HepG2 (cell line): Measurements from ENCODE around the gene TMEM131. TPM values are rescaled to one million over a fixed set of nuclear protein-coding genes. Genes with fewer than 3 reads are reported as not detected.
A peak's percentile ranks its signal among the peaks of the same experiment; 100 is the strongest.

ENCODE experiments used
- ATAC-seq: fragments of 200-7000 bp; cut with Tn5 transposase; 3 replicates; pipeline ENCODE4 v1.9.1; 2020; ENCODE audit warnings: mild to moderate bottlenecking, moderate library complexity
- BruUV-seq: library from RNA; stranded (reverse); fragments of 400-500 nt; replicated peaks from 2 replicates; lab custom pipeline; 2021; lab: Mats Ljungman, UMichigan
- CTCF ChIA-PET: fragments of 300-600 bp; formaldehyde crosslinking; extraction: SDS; loops from one replicate; lab custom pipeline; 2021; ENCODE audit warnings: low total read pairs, inconsistent platforms, low intra/inter-chr PET ratio; lab: Yijun Ruan, JAX
- POLR2A ChIA-PET: fragments of 350-600 bp; sonication (Branson Sonifier 250); formaldehyde crosslinking; loops from one replicate; lab custom pipeline; 2020; ENCODE audit warnings: antibody characterized with exemption, inconsistent platforms; lab: Yijun Ruan, JAX
- DNase-seq: peaks from one replicate; pipeline ENCODE4 v3.0.0-alpha.2; 2015; ENCODE audit warnings: low spot score
- FAIRE-seq: peaks from 3 replicates; lab custom pipeline; 2011; peaks lifted over from hg19 to GRCh38; lab: Jason Lieb, UNC
- H2AFZ ChIP-seq: one replicate; pipeline ENCODE4 v1.6.1; 2011; ENCODE audit warnings: low read length, inconsistent platforms
- H3K27ac ChIP-seq: fragments of 300-600 bp; 3 replicates; pipeline ENCODE4 v1.8.0; 2011; ENCODE audit warnings: mixed run types, mild to moderate bottlenecking, mixed read lengths, low read length, inconsistent platforms; ENCODE audit not compliant: insufficient read depth; ENCODE audit errors: extremely low read length
- H3K27me3 ChIP-seq, 2 experiments: fragments of 200-600 bp in 1 of 2; 2 replicates in 1 of 2; 3 replicates in 1 of 2; pipeline versions ENCODE4 v1.6.0 to v1.8.0; 2011; ENCODE audit warnings: low read length in 2 of 2, mild to moderate bottlenecking in 2 of 2, moderate library complexity in 2 of 2, inconsistent platforms in 1 of 2; ENCODE audit not compliant: insufficient read depth in 2 of 2, control insufficient read depth in 1 of 2
- H3K36me3 ChIP-seq, 2 experiments: fragments of 200-600 bp in 1 of 2; replicated peaks in 1 of 2; 2 replicates in 1 of 2; 3 replicates in 1 of 2; pipeline versions ENCODE4 v1.5.1 to v1.8.0; 2011; ENCODE audit warnings: low read length in 2 of 2, inconsistent platforms in 1 of 2; ENCODE audit not compliant: insufficient read depth in 2 of 2, control insufficient read depth in 1 of 2
- H3K4me1 ChIP-seq: 2 replicates; pipeline ENCODE4 v1.5.1; 2012; ENCODE audit warnings: low read length, inconsistent platforms; ENCODE audit not compliant: insufficient read depth
- H3K4me2 ChIP-seq: 2 replicates; pipeline ENCODE4 v1.6.0; 2011; ENCODE audit warnings: low read depth, low read length, inconsistent platforms
- H3K4me3 ChIP-seq, 3 experiments: fragments of 200-600 bp in 1 of 3; sonication (generic), shearing (Covaris generic) in 1 of 3; replicated peaks in 1 of 3; 2 replicates each; pipeline ENCODE4 v1.5.1; 2011 to 2016; ENCODE audit warnings: low read length in 3 of 3, inconsistent platforms in 2 of 3, low read depth in 2 of 3, mild to moderate bottlenecking in 2 of 3, control low read depth in 1 of 3, mixed read lengths in 1 of 3; ENCODE audit not compliant: insufficient read depth in 1 of 3
- H3K79me2 ChIP-seq: one replicate; pipeline ENCODE4 v1.6.1; 2011; ENCODE audit warnings: low read length, inconsistent platforms; ENCODE audit not compliant: insufficient read depth
- H3K9ac ChIP-seq: 2 replicates; pipeline ENCODE4 v1.6.0; 2011; ENCODE audit warnings: mild to moderate bottlenecking, low read depth, low read length, inconsistent platforms; ENCODE audit not compliant: insufficient read depth
- H3K9me3 ChIP-seq: 2 replicates; pipeline ENCODE4 v1.5.1; 2012; ENCODE audit warnings: mild to moderate bottlenecking, low read length
- H4K20me1 ChIP-seq: 2 replicates; pipeline ENCODE4 v1.6.0; 2011; ENCODE audit warnings: inconsistent platforms, mild to moderate bottlenecking, low read length, moderate library complexity; ENCODE audit not compliant: insufficient read depth
- AHR ChIP-seq: IDR thresholded peaks from 2 replicates; pipeline ENCODE4 v1.6.1; 2018; ENCODE audit warnings: missing genetic modification reagents, missing compliant biosample characterization
- ARID3A ChIP-seq: IDR thresholded peaks from 2 replicates; pipeline ENCODE4 v1.6.1; 2012; ENCODE audit warnings: low read depth, low read length, improper control_type of control experiment
- DBP ChIP-seq: sonication (generic); formaldehyde crosslinking; IDR thresholded peaks from 2 replicates; pipeline ENCODE4 v1.4.0; 2020; ENCODE audit warnings: missing genetic modification reagents; ENCODE audit errors: not compliant biosample characterization
- FOXK1 ChIP-seq: sonication (generic); formaldehyde crosslinking; IDR thresholded peaks from 2 replicates; pipeline ENCODE4 v1.4.0; 2020; ENCODE audit warnings: low read depth, missing genetic modification reagents, borderline replicate concordance
- HNF1A ChIP-seq, 2 experiments: sonication (generic) in 1 of 2; formaldehyde crosslinking in 1 of 2; IDR thresholded peaks; 2 replicates each; pipeline versions ENCODE4 v1.4.0 to v1.6.1; 2016 to 2020; ENCODE audit warnings: borderline replicate concordance in 1 of 2, low read depth in 1 of 2, mild to moderate bottlenecking in 1 of 2, missing genetic modification reagents in 1 of 2
- MATR3 ChIP-seq: sonication (generic); formaldehyde crosslinking; IDR thresholded peaks from 2 replicates; pipeline ENCODE4 v1.4.0; 2020; ENCODE audit warnings: missing genetic modification reagents
- ZMYM4 ChIP-seq: sonication (generic); formaldehyde crosslinking; IDR thresholded peaks from 2 replicates; pipeline ENCODE4 v1.8.1; 2023; ENCODE audit warnings: mild to moderate bottlenecking, missing genetic modification reagents
- ZNF225 ChIP-seq: sonication (generic); formaldehyde crosslinking; IDR thresholded peaks from 2 replicates; pipeline ENCODE4 v1.4.0; 2020; ENCODE audit warnings: mild to moderate bottlenecking, missing genetic modification reagents
- ZNF280B ChIP-seq: sonication (generic); formaldehyde crosslinking; IDR thresholded peaks from 2 replicates; pipeline ENCODE4 v1.5.0; 2020; ENCODE audit warnings: missing genetic modification reagents, mild to moderate bottlenecking, borderline replicate concordance
- ZNF615 ChIP-seq: sonication (generic); formaldehyde crosslinking; IDR thresholded peaks from 2 replicates; pipeline ENCODE4 v1.5.0; 2020; ENCODE audit warnings: mild to moderate bottlenecking, missing genetic modification reagents, borderline replicate concordance
- ZNF749 ChIP-seq: sonication (generic); formaldehyde crosslinking; IDR thresholded peaks from 2 replicates; pipeline ENCODE4 v1.8.0; 2022; ENCODE audit warnings: mild to moderate bottlenecking, missing genetic modification reagents, moderate library complexity, borderline replicate concordance
- ZSCAN22 ChIP-seq: sonication (generic); formaldehyde crosslinking; IDR thresholded peaks from 2 replicates; pipeline ENCODE4 v1.4.0; 2020; ENCODE audit warnings: mild to moderate bottlenecking, missing genetic modification reagents
- WGBS: methylation state at CpG from one replicate; pipeline ENCODE4 v1.1.6; 2017; ENCODE audit warnings: low lambda C conversion rate; 5-methylcytosine and 5-hydroxymethylcytosine counted together
- in situ Hi-C: cut with HindIII; loops from 2 replicates; pipeline ENCODE4 v1.10.0; 2017; ENCODE audit warnings: low pct_unique_long_range_greater_than_20kb; ENCODE audit not compliant: extremely low pct_ligation_motif_present
- intact Hi-C: fragments of 100-400 bp; cut with micrococcal nuclease; formaldehyde crosslinking; loops from one replicate; pipeline ENCODE4 v1.10.0; 2022; ENCODE audit not compliant: unreplicated experiment
- polyA plus RNA-seq, 8 experiments: library from polyadenylated mRNA; depleted of rRNA in 3 of 8; stranded (reverse) in 7 of 8; unstranded in 1 of 8; fragments of >200 nt; fragmentation: Illumina TruSeq in 4 of 8; extraction: Trizol in 4 of 8; gene quantifications; 2 replicates each; pipeline versions ENCODE4 v1.2.1 to v1.2.3, GENCODE V29; 2011 to 2016; ENCODE audit warnings: low read depth in 4 of 8, missing spikeins in 1 of 8, mixed read lengths in 1 of 8; ENCODE audit not compliant: insufficient read depth in 1 of 8
- total RNA-seq, 5 experiments: library from RNA; depleted of rRNA; stranded (reverse); fragments of >200 nt; fragmentation: Illumina TruSeq; extraction: Trizol; gene quantifications; 2 replicates each; pipeline ENCODE4 v1.2.3, GENCODE V29; 2016; ENCODE audit warnings: low read depth in 1 of 5

Gene TMEM131
- total and polyA plus RNA-seq, 2 of the 13 experiments (the other 11 are each of a cell fraction or from before 2014, with no cell fraction given): 17.9 to 19.5 TPM

- Histone ChIP-seq H3K4me2 (no peak overlapping the region), H3K27me3 (no peaks in the 10 kb centered on the region), H2AFZ (no peak overlapping the region), H3K36me3 (no peaks in the 10 kb centered on the region), H3K4me3 (no peak overlapping the region), H4K20me1 (0 out of 2 replicates have a peak, but pooled peaks cover 3% of the 10 kb centered on the region), H3K4me1 (peaks cover 4% of the 10 kb centered on the region; the same call in 1 of the 2 replicates), H3K9me3 (no peaks in the 10 kb centered on the region), H3K79me2 (peaks cover 89% of the 10 kb centered on the region), H3K27ac (no peak overlapping the region), H3K9ac (no peak overlapping the region)
- intact Hi-C loops (no loop called here), in situ Hi-C loops (no loop called here)
- TF ChIP-seq ARID3A (no peak), MATR3 (CRISPR knock-in tag) (no peak), AHR (CRISPR knock-in tag) (no peak), ZNF615 (CRISPR knock-in tag) (no peak), ZNF225 (CRISPR knock-in tag) (no peak), ZMYM4 (CRISPR knock-in tag) (no peak), ZNF749 (no peak), ZSCAN22 (CRISPR knock-in tag) (no peak), HNF1A (IDR thresholded peaks at IDR 0.05; ENCODE audit: low read depth) (no peak), HNF1A (CRISPR knock-in tag; IDR thresholded peaks at IDR 0.05; ENCODE audit: borderline replicate concordance) (no peak), ZNF280B (CRISPR knock-in tag) (no peak), DBP (CRISPR knock-in tag) (no peak), FOXK1 (CRISPR knock-in tag) (no peak)
- POLR2A ChIA-PET: interaction anchor here (0.5 to 1.3 kb wide), 2 partner anchors 15 to 173 kb away, joined by 3 to 4 read pairs; no protein-coding TSS in a partner anchor
- ATAC-seq: peak; percentile 44; the same call in 2 of the 3 replicates
- FAIRE-seq: no peak
- 94% methylated on average over 2 of the region's 2 CpGs for WGBS
- DNase-seq: no peak
- no TSS peak for BruUV-seq
- CTCF ChIA-PET: no interaction called here
Observed at GRCh38 chr2:97951155-97951680, 44.5 kb downstream of the TMEM131 start.
